PFSK-1 (cell line): ENCODE measurements around the gene ZC3H12C.

Experiments
- FOXP2 ChIP-seq: optimal IDR thresholded peaks from 2 replicates; pipeline ENCODE3; 2011; ENCODE audit warnings: borderline replicate concordance, control low read depth, inconsistent platforms; ENCODE audit not compliant: insufficient read depth; ENCODE audit errors: extremely low read length, extremely low read depth
- POLR2AphosphoS5 ChIP-seq: IDR thresholded peaks from 2 replicates; pipeline ENCODE4 v1.6.1; 2012; ENCODE audit warnings: low read depth, mild to moderate bottlenecking, control low read depth, low read length, moderate library complexity
- SIN3A ChIP-seq: IDR thresholded peaks from 2 replicates; pipeline ENCODE4 v1.6.1; 2012; ENCODE audit warnings: mild to moderate bottlenecking, low read length, moderate library complexity, borderline replicate concordance; ENCODE audit not compliant: insufficient read depth
- TAF1 ChIP-seq: IDR thresholded peaks from 2 replicates; pipeline ENCODE4 v1.6.1; 2012; ENCODE audit warnings: low read length, control low read depth, borderline replicate concordance; ENCODE audit not compliant: insufficient read depth
- TF ChIP-seq, protein P1 (sequence below), 2 experiments: IDR thresholded peaks; 2 replicates each; pipeline versions ENCODE4 v1.6.1 to v1.8.0; 2011 to 2012; ENCODE audit warnings: low read depth in 2 of 2, low read length in 2 of 2, control low read depth in 1 of 2, inconsistent platforms in 1 of 2, mild to moderate bottlenecking in 1 of 2, moderate library complexity in 1 of 2; ENCODE audit not compliant: insufficient read depth in 1 of 2

Gene ZC3H12C

DNA sequence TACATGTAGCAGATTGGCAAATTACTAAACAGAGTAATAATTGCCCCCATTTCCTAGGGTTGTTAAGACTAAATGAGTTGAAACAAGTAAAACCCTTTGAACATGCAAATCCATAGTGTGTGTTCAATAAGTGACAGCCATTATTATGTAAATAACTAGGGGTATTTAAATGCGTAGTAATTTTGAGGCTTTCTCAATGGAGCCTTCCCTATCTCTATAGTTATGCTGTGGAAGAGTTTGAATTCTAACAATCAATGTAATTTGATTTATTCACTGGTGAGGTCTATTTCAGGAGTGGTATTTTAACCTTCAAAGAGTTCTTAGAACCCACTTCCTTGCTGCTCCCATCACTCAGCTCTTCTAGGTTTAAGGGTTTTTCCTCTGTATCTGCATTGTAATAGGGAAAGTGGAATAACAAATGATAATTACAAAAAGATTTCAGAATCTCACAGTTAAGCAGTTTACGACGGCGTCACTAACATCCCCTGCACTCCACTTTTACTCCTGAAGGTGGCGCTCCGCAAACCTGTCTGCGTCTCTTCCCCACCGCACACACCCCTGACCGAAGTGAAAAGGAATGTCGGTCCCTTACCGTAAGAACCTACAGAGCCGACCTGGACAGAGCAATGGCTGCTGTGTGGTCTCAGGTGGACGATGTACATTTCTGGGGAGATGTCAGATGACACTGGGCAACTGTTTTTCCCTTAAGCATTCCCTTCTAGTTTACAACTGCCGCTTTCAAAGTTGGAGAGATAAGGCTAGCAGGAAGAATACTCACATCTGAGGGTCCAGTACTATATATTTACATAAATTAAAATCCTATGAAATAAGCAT is 80.8 kb downstream of the ZC3H12C start:
- TF ChIP-seq POLR2AphosphoS5, result no peak; the same call in 1 of the 2 replicates
- TF ChIP-seq, protein P1, sequence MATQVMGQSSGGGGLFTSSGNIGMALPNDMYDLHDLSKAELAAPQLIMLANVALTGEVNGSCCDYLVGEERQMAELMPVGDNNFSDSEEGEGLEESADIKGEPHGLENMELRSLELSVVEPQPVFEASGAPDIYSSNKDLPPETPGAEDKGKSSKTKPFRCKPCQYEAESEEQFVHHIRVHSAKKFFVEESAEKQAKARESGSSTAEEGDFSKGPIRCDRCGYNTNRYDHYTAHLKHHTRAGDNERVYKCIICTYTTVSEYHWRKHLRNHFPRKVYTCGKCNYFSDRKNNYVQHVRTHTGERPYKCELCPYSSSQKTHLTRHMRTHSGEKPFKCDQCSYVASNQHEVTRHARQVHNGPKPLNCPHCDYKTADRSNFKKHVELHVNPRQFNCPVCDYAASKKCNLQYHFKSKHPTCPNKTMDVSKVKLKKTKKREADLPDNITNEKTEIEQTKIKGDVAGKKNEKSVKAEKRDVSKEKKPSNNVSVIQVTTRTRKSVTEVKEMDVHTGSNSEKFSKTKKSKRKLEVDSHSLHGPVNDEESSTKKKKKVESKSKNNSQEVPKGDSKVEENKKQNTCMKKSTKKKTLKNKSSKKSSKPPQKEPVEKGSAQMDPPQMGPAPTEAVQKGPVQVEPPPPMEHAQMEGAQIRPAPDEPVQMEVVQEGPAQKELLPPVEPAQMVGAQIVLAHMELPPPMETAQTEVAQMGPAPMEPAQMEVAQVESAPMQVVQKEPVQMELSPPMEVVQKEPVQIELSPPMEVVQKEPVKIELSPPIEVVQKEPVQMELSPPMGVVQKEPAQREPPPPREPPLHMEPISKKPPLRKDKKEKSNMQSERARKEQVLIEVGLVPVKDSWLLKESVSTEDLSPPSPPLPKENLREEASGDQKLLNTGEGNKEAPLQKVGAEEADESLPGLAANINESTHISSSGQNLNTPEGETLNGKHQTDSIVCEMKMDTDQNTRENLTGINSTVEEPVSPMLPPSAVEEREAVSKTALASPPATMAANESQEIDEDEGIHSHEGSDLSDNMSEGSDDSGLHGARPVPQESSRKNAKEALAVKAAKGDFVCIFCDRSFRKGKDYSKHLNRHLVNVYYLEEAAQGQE (IDR thresholded peaks at IDR 0.05; ENCODE audit: insufficient read depth in 1 of 2, low read depth in 2 of 2, low read length in 2 of 2), result no peak
- no peak for TF ChIP-seq FOXP2
- TF ChIP-seq SIN3A, result no peak
- TF ChIP-seq TAF1, result no peak

DNA sequence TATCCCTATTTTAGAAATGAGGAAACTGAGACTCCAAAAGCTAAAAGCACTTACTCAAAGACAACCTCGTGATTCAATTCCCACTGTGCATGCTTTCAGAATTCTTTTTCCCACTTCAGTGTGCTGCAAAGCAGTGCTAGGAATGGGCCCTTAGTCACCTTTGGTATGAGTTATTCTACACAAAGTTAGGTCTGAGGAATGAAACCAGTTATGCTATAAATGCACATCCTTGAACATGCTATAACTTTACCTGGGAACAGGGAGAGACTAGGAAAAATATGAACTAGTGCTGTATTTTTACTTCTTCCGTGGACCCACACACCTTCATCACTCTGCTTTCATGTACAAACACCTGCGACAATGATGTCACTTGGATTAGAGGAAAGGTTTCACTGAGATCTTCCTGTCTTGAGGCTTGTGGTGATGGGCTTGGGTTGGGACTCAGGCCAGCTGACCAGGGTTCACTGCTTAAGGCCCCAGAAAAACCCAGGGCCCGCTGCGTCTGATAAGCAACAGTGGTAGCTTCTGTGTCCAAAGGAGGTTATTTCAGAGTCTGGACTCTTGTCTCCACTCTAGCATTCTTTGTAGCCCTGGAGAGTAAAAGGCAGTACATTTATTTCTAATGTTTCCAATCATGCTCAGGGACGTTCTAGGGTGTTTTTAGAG is 81.6 kb downstream of the ZC3H12C start:
- TF ChIP-seq POLR2AphosphoS5 (no peak), SIN3A (no peak), TAF1 (no peak), FOXP2 (no peak)
- TF ChIP-seq, protein P1 (IDR thresholded peaks at IDR 0.05; ENCODE audit: insufficient read depth in 1 of 2, low read depth in 2 of 2, low read length in 2 of 2), result no peak

DNA sequence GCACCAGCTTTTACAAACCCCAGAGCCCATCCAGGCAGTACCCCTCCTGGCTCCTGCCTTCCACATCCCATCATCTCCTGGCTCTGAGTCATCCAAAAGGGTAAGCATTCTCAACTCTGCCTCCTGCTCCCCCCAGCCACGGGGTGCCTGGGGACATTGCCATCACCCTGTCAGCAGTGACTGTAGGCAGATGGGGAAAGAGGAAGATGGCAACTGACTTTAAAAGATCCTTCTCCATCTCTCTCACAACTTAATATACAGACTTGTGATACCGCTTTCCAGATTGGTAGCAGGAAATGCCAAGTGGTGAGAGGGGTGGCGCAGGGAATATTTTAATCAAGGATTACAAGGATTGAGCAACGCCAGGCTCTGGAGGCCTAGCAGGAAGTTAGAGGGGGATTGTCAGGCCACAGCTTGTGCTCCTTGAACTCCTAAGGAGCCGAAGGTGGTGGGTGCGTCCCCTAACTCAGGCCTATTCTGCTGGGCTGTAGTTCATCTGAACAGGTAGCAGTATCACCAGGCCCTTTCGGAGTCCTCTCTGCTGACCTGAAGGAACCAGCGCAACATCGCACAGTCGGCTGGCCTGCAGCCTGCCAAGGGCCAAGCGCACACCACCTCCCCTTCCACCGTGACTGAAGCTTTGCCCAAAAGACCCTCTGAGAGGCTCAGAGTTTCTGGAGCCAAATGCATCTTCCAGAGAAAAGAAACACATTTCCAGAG is 83.3 kb downstream of the ZC3H12C start:
- TF ChIP-seq POLR2AphosphoS5 (no peak), SIN3A (no peak), TAF1 (no peak)
- TF ChIP-seq, protein P1 (IDR thresholded peaks at IDR 0.05; ENCODE audit: insufficient read depth in 1 of 2, low read depth in 2 of 2, low read length in 2 of 2), result no peak

DNA sequence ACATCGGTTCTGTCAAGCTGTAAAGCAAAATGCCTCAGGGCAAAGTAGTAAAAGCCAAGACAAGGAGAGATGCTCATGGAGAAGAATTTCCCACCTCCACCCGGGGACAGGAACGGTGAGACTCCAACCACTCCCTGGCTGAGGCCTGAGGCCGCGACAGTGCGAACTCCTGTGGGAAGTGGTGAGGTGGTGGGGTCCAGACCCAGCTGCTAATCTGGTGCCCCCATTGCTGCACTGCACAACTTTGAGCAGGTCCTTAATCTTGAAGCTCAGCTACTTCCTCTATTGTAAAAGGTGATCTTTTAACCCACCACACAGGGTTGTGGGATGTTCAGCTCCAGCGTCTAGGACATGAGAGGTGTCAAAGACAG is 83.9 kb downstream of the ZC3H12C start:
- TF ChIP-seq FOXP2 (no peak), POLR2AphosphoS5 (no peak), SIN3A (no peak), TAF1 (no peak)
- TF ChIP-seq, protein P1 (IDR thresholded peaks at IDR 0.05; ENCODE audit: insufficient read depth in 1 of 2, low read depth in 2 of 2, low read length in 2 of 2), result no peak
